Renal cortical epithelial cell (primary cell): ENCODE data around the gene BHMT2. TPM values are rescaled to one million over a fixed set of nuclear protein-coding genes. Genes with fewer than 3 reads are reported as not detected.

Experiments
- DNase-seq: peaks from one replicate; pipeline ENCODE4 v3.0.0-alpha.2; 2011; ENCODE audit warnings: low read depth
- total RNA-seq: library from RNA; depleted of rRNA; stranded (reverse); fragments of >200 nt; gene quantifications from 2 replicates; pipeline ENCODE4 v1.2.3, GENCODE V29; 2014

Gene BHMT2
- 20.3 and 34.6 TPM in 2 replicates for total RNA-seq

- DNase-seq, result no peak
These were observed at the start of gene BHMT2, which contains the start of gene DMGDH for GRCh38 chr5:79069488-79070349. Gene BHMT2 (plus strand): TSS chr5:79069767. CDS start chr5:79069783, 16 bp downstream. Gene DMGDH (minus strand): TSS chr5:79069674. CDS start chr5:79069620, 54 bp downstream.

GRCh38 chr5:79020861-79021561 lies 48.6 kb upstream of the BHMT2 start:
- peak; percentile 67 for DNase-seq

GRCh38 chr5:79021753-79022152 lies 47.8 kb upstream of the BHMT2 start:
- no peak for DNase-seq

DNA sequence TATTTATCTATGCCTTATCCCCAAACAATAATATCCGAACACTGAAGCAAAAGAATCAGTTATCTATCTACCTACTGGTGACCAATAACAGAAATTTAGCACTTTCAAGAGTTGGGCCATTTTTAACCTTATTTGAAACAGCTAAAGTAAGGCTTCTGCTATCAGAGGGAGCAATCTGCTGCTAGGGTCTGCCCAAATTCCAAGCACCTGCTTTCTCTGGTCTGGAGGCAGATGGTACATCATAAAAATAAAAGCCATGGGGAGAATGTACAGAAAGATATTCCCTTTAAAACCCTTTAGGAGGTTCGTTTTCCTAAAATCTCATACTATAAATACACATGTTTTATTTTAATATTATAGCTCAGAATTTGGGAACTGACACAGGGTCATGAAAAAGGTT lies 46.8 kb upstream of the BHMT2 start:
- no peak for DNase-seq

GRCh38 chr5:79023348-79023747 lies 46.2 kb upstream of the BHMT2 start:
- DNase-seq, result no peak

DNA sequence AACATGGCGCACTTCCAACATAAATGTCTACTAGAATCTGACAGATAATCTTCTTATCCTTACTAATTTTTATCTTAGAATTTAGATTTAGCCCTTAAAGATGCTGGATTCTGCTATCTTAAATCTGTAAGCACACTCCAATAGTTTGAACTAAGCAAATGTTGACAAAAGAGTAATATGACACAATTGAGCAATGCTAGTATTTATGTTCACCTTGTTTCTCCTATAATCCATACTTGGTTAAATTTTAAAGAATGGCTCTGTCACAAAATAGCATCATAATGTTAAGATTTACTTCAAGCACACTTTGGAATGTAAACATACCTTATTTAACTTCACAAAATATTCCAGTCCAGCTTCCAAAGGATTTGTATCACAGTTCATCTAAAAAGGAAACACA lies 45.6 kb upstream of the BHMT2 start:
- no peak for DNase-seq

DNA sequence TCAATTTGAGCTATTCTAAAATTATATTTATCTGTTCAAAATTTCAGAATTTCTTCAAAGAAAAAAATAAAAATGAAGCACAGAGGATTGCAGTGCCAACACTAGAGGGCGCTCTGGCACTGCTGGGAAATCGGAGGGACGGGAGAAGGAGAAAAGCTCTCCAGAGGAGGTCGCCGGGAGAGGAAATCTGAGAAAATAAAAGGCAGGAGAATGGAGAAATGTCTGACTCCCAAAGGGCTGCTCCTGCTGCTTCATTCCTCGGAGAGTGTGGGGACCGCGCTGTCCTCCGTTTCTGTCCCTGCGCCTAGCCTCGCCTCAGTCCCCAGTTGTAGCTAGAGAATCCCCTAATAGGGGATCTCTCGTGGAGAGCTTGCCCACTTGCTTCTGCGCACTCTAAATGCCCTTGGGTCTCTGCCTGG lies 44.5 kb upstream of the BHMT2 start:
- peak; percentile 54 for DNase-seq

- peak; percentile 99 for DNase-seq
These were observed 38.7 kb upstream of the BHMT2 start for GRCh38 chr5:79030663-79031484.

- DNase-seq, result peak; percentile 75
These were observed 38.1 kb upstream of the BHMT2 start for GRCh38 chr5:79031485-79031867.

DNA sequence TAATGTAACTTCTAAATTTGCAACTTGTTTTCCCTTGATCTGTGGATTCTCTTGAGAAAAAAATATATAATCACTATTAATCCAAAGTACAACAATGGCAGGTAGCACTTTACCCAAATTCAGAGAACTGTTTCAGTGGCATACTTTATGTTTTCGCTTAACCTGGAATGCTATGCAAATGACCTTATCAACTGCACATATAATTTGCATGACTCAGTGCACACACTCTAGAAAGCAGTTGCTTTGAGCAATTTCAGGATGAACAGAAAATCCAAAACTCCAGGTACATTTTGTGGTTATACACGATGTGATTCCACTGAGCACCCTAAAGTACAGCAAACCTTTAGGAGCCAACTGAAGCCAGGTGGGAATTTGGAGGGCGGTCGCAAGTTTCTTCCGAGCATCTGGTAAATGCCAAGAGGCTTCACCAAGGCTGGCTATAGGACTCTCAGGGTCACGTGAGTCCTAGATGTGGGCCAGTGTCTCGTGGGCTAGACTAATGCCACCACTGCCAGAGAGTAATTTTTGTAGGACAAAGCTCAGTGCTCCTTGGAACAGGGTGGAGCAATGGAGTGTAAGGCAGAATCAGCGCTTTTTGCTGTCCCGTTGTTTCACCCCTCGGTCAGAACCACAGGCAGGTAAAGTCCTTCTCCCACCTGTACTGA lies 37.4 kb upstream of the BHMT2 start:
- DNase-seq, result peak; percentile 66

DNA sequence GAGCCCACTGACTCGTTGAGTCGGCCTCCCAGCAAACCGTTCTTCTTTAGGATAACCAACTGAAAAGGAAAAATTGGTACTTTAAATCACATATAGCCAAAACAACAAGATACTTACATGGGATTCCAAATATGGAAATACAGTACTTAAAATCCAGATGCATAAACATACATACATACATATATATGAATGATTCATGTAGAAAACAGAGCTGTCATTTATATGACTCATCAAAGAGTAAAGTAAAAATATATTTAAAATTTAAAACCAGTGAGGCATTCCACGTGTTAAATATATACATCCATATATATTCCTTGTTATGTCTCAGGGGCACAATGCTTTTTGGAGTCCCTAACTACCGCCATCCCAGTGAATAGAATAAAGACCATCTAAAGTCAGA lies 36.8 kb upstream of the BHMT2 start:
- no peak for DNase-seq

GRCh38 chr5:79035237-79035636 lies 34.3 kb upstream of the BHMT2 start:
- no peak for DNase-seq

DNA sequence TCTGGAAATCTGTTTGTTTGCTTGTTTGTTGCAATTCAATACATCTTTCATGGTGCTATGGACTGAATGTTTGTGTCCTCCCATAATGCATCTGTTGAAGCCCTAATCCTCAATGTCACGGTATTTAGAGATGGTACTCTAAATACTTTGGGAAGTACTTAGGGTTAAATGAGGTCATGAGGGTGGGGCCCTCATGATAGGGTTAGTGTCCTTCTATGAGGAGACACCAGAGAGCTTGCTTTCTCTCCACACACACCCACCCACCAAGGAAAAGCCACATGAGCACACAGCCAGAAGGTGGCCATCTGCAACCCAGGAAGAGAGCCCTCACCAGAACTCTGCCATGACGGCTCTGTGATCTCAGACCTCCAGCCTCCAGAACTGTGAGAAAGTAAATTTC lies 32.8 kb upstream of the BHMT2 start:
- DNase-seq, result no peak

DNA sequence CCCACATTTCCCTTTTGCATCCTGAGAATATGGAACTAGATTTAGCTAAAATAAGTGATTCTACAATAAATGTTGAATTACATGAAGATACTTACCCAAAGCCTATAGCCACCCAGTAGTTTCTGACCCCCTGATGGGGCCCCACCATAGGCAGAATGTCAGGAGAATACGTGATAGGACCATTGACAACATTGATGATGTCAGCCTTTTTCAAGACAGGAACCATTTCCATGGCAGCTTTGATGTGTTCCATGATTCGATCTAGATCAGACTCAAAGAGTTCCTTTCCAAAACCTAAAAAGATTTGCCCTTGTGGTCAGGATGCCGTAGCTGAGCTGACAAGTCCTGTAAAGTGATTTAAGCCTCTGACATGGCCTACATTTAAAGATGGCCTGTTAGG lies 27.4 kb upstream of the BHMT2 start:
- no peak for DNase-seq

- no peak for DNase-seq
These were observed 22.4 kb upstream of the BHMT2 start for GRCh38 chr5:79047199-79047598.

DNA sequence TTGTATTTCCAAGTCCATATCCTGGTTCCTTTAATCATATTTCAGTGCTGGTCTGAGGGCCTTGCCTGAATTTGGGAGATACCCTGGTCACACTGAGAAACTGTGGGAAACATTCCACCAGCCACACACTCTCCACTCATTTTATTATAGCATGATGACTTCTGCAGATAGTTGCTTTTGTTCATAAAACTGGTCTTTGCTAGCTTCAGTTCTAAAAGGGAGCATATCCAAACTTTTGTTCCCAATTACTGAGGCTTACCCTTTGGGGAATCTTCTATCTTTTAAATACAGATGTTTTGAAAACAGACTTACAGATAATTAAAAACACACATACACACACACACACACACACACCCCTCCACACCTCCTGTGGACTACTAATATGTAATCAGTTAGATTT lies 21.1 kb upstream of the BHMT2 start:
- no peak for DNase-seq

DNA sequence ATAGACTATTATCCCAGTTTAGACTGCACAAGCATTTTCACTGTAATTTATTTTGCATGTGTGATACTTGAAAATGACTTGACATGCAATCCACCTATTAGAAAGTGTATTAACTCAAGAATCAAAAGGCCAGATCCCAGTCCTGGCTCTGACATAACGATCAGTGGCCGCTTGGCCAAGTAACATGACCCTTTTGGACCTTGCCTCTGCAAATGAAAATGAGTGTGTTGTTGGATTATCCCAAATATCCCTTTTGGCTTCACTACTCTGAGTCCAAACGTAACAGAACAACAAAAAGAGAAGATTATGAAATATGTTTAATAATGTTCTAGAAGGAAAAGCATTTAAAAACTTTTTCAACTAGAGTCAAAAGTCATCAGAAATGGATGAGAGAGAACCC lies 19.1 kb upstream of the BHMT2 start:
- no peak for DNase-seq

- no peak for DNase-seq
These were observed 16.2 kb upstream of the BHMT2 start for GRCh38 chr5:79053321-79053720.

DNA sequence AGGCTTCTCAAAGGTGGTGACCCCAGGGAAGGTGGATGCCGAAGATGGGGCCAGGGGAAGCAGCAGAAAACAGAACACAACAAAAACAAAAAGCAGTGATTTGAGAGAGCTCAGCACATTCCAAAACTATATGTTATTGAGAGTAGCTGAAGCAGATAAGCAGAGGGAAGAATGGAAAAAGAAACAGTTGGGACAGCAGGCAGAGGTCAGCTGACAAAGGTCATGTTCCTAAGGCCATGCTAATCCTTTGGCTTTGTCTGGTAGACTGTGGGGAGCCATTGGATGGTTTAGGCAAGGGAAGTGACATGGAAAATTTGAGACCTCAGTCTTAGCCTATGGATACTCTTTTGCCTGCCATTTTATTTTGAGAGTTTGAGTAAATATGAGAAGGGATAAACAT lies 14.6 kb upstream of the BHMT2 start:
- no peak for DNase-seq

GRCh38 chr5:79056847-79057246 lies 12.7 kb upstream of the BHMT2 start:
- DNase-seq, result no peak

DNA sequence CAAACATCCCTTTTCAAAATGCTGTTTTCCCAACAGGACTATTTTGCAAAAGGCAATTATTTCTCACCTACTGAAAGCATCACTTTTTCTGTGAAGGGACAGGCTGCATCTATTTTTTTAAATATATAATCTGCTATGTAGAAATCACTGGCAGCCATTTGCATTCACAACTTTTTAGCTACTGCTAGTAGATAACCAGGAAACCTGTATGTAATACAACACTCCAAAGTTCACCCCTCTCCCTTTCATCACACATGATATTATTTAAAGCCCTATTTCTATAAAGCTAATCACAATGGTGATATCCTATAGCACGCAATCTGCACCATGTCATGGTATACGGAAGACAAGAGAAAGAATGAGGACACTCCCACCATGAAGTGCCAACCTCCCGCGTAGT lies 9.9 kb upstream of the BHMT2 start:
- DNase-seq, result no peak

DNA sequence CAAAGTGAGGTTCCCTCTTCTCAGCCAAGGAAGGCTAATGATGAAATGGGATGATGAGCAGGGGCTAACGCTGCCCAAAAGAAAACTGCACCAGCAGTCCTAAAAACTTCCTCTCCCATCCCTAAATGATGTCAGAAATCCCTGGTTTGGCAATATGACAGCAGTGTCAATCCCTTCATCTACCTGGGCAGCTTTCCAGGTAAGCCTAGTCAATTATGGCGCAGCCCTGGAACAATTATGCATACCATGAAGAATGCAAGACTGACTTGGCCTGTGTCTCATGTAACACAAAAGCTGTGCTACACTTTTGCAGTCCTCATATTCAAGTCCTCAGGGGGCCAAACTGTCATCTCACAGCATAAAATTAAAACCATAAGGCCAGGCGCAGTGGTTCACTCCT lies 7.1 kb upstream of the BHMT2 start:
- DNase-seq, result no peak
